ENCODE data around the gene TMEM135.
"Not testable (repeated sequence)": the region's sequence is repeated elsewhere in the genome, so short reads cannot be mapped to it uniquely, and the experiment has no call there.

Gene TMEM135

GRCh38 chr11:87187076-87187475 is 149.3 kb downstream of the TMEM135 start:
- Histone ChIP-seq H3K27me3 (ENCODE audit: control insufficient read depth in 1 of 2, insufficient read depth in 2 of 2, low read length in 2 of 2) (no peaks in the 10 kb centered on the region), H3K36me3 (ENCODE audit: control insufficient read depth in 1 of 2, insufficient read depth in 2 of 2, low read length in 2 of 2) (no peaks in the 10 kb centered on the region), H3K4me1 (ENCODE audit: control insufficient read depth in 1 of 2, insufficient read depth in 2 of 2, low read length in 2 of 2) (no peaks in the 10 kb centered on the region), H3K9ac (ENCODE audit: low read depth in 1 of 2, low read length in 2 of 2) (no peak overlapping the region), H3K9me3 (ENCODE audit: control insufficient read depth in 1 of 2, low read length in 2 of 2) (no peaks in the 10 kb centered on the region), H3K4me3 (ENCODE audit: low read depth in 1 of 2, low read length in 2 of 2) (no peak overlapping the region), H3K27ac (ENCODE audit: low read depth, low read length) (no peak overlapping the region)

- Histone ChIP-seq H3K9me3 (ENCODE audit: control insufficient read depth in 1 of 2, low read length in 2 of 2) (no peaks in the 10 kb centered on the region), H3K4me3 (ENCODE audit: low read depth in 1 of 2, low read length in 2 of 2) (no peak overlapping the region), H3K27me3 (ENCODE audit: control insufficient read depth in 1 of 2, insufficient read depth in 2 of 2, low read length in 2 of 2) (no peaks in the 10 kb centered on the region), H3K27ac (ENCODE audit: low read depth, low read length) (no peak overlapping the region), H3K9ac (ENCODE audit: low read depth in 1 of 2, low read length in 2 of 2) (no peak overlapping the region), H3K4me1 (ENCODE audit: control insufficient read depth in 1 of 2, insufficient read depth in 2 of 2, low read length in 2 of 2) (no peaks in the 10 kb centered on the region), H3K36me3 (ENCODE audit: control insufficient read depth in 1 of 2, insufficient read depth in 2 of 2, low read length in 2 of 2) (no peaks in the 10 kb centered on the region)
Observed at GRCh38 chr11:87187930-87188329, 150.2 kb downstream of the TMEM135 start.

GRCh38 chr11:87188396-87188795 is 150.7 kb downstream of the TMEM135 start:
- H3K4me1 ChIP-seq (ENCODE audit: control insufficient read depth in 1 of 2, insufficient read depth in 2 of 2, low read length in 2 of 2); H3K4me3 ChIP-seq (ENCODE audit: low read depth in 1 of 2, low read length in 2 of 2); H3K36me3 ChIP-seq (ENCODE audit: control insufficient read depth in 1 of 2, insufficient read depth in 2 of 2, low read length in 2 of 2); H3K9me3 ChIP-seq (ENCODE audit: control insufficient read depth in 1 of 2, low read length in 2 of 2); H3K27ac ChIP-seq (ENCODE audit: low read depth, low read length); H3K27me3 ChIP-seq (ENCODE audit: control insufficient read depth in 1 of 2, insufficient read depth in 2 of 2, low read length in 2 of 2); H3K9ac ChIP-seq (ENCODE audit: low read depth in 1 of 2, low read length in 2 of 2): not testable (repeated sequence)

- not testable (repeated sequence) for H3K27ac ChIP-seq (ENCODE audit: low read depth, low read length); H3K4me3 ChIP-seq (ENCODE audit: low read depth in 1 of 2, low read length in 2 of 2); H3K9me3 ChIP-seq (ENCODE audit: control insufficient read depth in 1 of 2, low read length in 2 of 2); H3K9ac ChIP-seq (ENCODE audit: low read depth in 1 of 2, low read length in 2 of 2); H3K4me1 ChIP-seq (ENCODE audit: control insufficient read depth in 1 of 2, insufficient read depth in 2 of 2, low read length in 2 of 2); H3K27me3 ChIP-seq (ENCODE audit: control insufficient read depth in 1 of 2, insufficient read depth in 2 of 2, low read length in 2 of 2); H3K36me3 ChIP-seq (ENCODE audit: control insufficient read depth in 1 of 2, insufficient read depth in 2 of 2, low read length in 2 of 2)
Observed at GRCh38 chr11:87188921-87189320, 151.2 kb downstream of the TMEM135 start.

GRCh38 chr11:87190071-87190470 is 152.3 kb downstream of the TMEM135 start:
- no peaks in the 10 kb centered on the region for H3K9me3 ChIP-seq (ENCODE audit: control insufficient read depth in 1 of 2, low read length in 2 of 2)
- no peak overlapping the region for H3K9ac ChIP-seq (ENCODE audit: low read depth in 1 of 2, low read length in 2 of 2)
- H3K27me3 ChIP-seq (ENCODE audit: control insufficient read depth in 1 of 2, insufficient read depth in 2 of 2, low read length in 2 of 2): no peaks in the 10 kb centered on the region
- no peak overlapping the region for H3K4me3 ChIP-seq (ENCODE audit: low read depth in 1 of 2, low read length in 2 of 2)
- H3K4me1 ChIP-seq (ENCODE audit: control insufficient read depth in 1 of 2, insufficient read depth in 2 of 2, low read length in 2 of 2): no peaks in the 10 kb centered on the region
- no peaks in the 10 kb centered on the region for H3K36me3 ChIP-seq (ENCODE audit: control insufficient read depth in 1 of 2, insufficient read depth in 2 of 2, low read length in 2 of 2)
- no peak overlapping the region for H3K27ac ChIP-seq (ENCODE audit: low read depth, low read length)

- Histone ChIP-seq H3K9me3 (ENCODE audit: control insufficient read depth in 1 of 2, low read length in 2 of 2) (no peaks in the 10 kb centered on the region), H3K27ac (ENCODE audit: low read depth, low read length) (no peak overlapping the region), H3K27me3 (ENCODE audit: control insufficient read depth in 1 of 2, insufficient read depth in 2 of 2, low read length in 2 of 2) (no peaks in the 10 kb centered on the region), H3K9ac (ENCODE audit: low read depth in 1 of 2, low read length in 2 of 2) (no peak overlapping the region), H3K36me3 (ENCODE audit: control insufficient read depth in 1 of 2, insufficient read depth in 2 of 2, low read length in 2 of 2) (no peaks in the 10 kb centered on the region), H3K4me1 (ENCODE audit: control insufficient read depth in 1 of 2, insufficient read depth in 2 of 2, low read length in 2 of 2) (no peaks in the 10 kb centered on the region), H3K4me3 (ENCODE audit: low read depth in 1 of 2, low read length in 2 of 2) (no peak overlapping the region)
Observed at GRCh38 chr11:87193756-87194470, 156.2 kb downstream of the TMEM135 start.

GRCh38 chr11:87194985-87195820 is 157.5 kb downstream of the TMEM135 start:
- H3K36me3 ChIP-seq (ENCODE audit: control insufficient read depth in 1 of 2, insufficient read depth in 2 of 2, low read length in 2 of 2): no peaks in the 10 kb centered on the region
- no peak overlapping the region for H3K4me3 ChIP-seq (ENCODE audit: low read depth in 1 of 2, low read length in 2 of 2)
- no peaks in the 10 kb centered on the region for H3K4me1 ChIP-seq (ENCODE audit: control insufficient read depth in 1 of 2, insufficient read depth in 2 of 2, low read length in 2 of 2)
- no peaks in the 10 kb centered on the region for H3K9me3 ChIP-seq (ENCODE audit: control insufficient read depth in 1 of 2, low read length in 2 of 2)
- H3K9ac ChIP-seq (ENCODE audit: low read depth in 1 of 2, low read length in 2 of 2): no peak overlapping the region
- no peak overlapping the region for H3K27ac ChIP-seq (ENCODE audit: low read depth, low read length)
- no peaks in the 10 kb centered on the region for H3K27me3 ChIP-seq (ENCODE audit: control insufficient read depth in 1 of 2, insufficient read depth in 2 of 2, low read length in 2 of 2)

- H3K36me3 ChIP-seq (ENCODE audit: control insufficient read depth in 1 of 2, insufficient read depth in 2 of 2, low read length in 2 of 2): no peaks in the 10 kb centered on the region
- H3K27me3 ChIP-seq (ENCODE audit: control insufficient read depth in 1 of 2, insufficient read depth in 2 of 2, low read length in 2 of 2): no peaks in the 10 kb centered on the region
- no peaks in the 10 kb centered on the region for H3K9me3 ChIP-seq (ENCODE audit: control insufficient read depth in 1 of 2, low read length in 2 of 2)
- no peaks in the 10 kb centered on the region for H3K4me1 ChIP-seq (ENCODE audit: control insufficient read depth in 1 of 2, insufficient read depth in 2 of 2, low read length in 2 of 2)
- H3K27ac ChIP-seq (ENCODE audit: low read depth, low read length): no peak overlapping the region
- H3K4me3 ChIP-seq (ENCODE audit: low read depth in 1 of 2, low read length in 2 of 2): no peak overlapping the region
- no peak overlapping the region for H3K9ac ChIP-seq (ENCODE audit: low read depth in 1 of 2, low read length in 2 of 2)
Observed at GRCh38 chr11:87198266-87198881, 160.6 kb downstream of the TMEM135 start.

GRCh38 chr11:87201376-87201775 is 163.6 kb downstream of the TMEM135 start:
- Histone ChIP-seq H3K4me1 (ENCODE audit: control insufficient read depth in 1 of 2, insufficient read depth in 2 of 2, low read length in 2 of 2) (no peaks in the 10 kb centered on the region), H3K9ac (ENCODE audit: low read depth in 1 of 2, low read length in 2 of 2) (no peak overlapping the region), H3K4me3 (ENCODE audit: low read depth in 1 of 2, low read length in 2 of 2) (no peak overlapping the region), H3K27ac (ENCODE audit: low read depth, low read length) (no peak overlapping the region), H3K9me3 (ENCODE audit: control insufficient read depth in 1 of 2, low read length in 2 of 2) (no peaks in the 10 kb centered on the region), H3K36me3 (ENCODE audit: control insufficient read depth in 1 of 2, insufficient read depth in 2 of 2, low read length in 2 of 2) (no peaks in the 10 kb centered on the region), H3K27me3 (ENCODE audit: control insufficient read depth in 1 of 2, insufficient read depth in 2 of 2, low read length in 2 of 2) (no peaks in the 10 kb centered on the region)

GRCh38 chr11:87203907-87204602 is 166.3 kb downstream of the TMEM135 start:
- Histone ChIP-seq H3K9me3 (ENCODE audit: control insufficient read depth in 1 of 2, low read length in 2 of 2) (no peaks in the 10 kb centered on the region), H3K4me3 (ENCODE audit: low read depth in 1 of 2, low read length in 2 of 2) (no peak overlapping the region), H3K27ac (ENCODE audit: low read depth, low read length) (no peak overlapping the region), H3K9ac (ENCODE audit: low read depth in 1 of 2, low read length in 2 of 2) (no peak overlapping the region), H3K27me3 (ENCODE audit: control insufficient read depth in 1 of 2, insufficient read depth in 2 of 2, low read length in 2 of 2) (no peaks in the 10 kb centered on the region), H3K4me1 (ENCODE audit: control insufficient read depth in 1 of 2, insufficient read depth in 2 of 2, low read length in 2 of 2) (no peaks in the 10 kb centered on the region), H3K36me3 (ENCODE audit: control insufficient read depth in 1 of 2, insufficient read depth in 2 of 2, low read length in 2 of 2) (no peaks in the 10 kb centered on the region)

Measured in duodenal mucosa (tissue), 2 donors.